GM12878 (cell line): ENCODE measurements around the gene UNCX. TPM values are rescaled to one million over a fixed set of nuclear protein-coding genes. Genes with fewer than 3 reads are reported as not detected.

Source experiments
- ATAC-seq: fragments of 200-7000 bp; cut with Tn5 transposase; 3 replicates; pipeline ENCODE4 v1.9.1; 2020; ENCODE audit warnings: mild to moderate bottlenecking, moderate library complexity
- BruUV-seq: library from RNA; stranded (reverse); fragments of 400-500 nt; replicated peaks from 2 replicates; lab custom pipeline; 2021; lab: Mats Ljungman, UMichigan
- CTCF ChIA-PET: fragments of 300-600 bp; sonication (Branson Sonifier 250); formaldehyde crosslinking; extraction: SDS; loops from one replicate; lab custom pipeline; 2021; ENCODE audit warnings: inconsistent platforms; lab: Yijun Ruan, JAX
- POLR2A ChIA-PET: fragments of 350-600 bp; formaldehyde crosslinking; extraction: SDS; loops from one replicate; lab custom pipeline; 2021; ENCODE audit warnings: inconsistent platforms; lab: Charles Lee
- RAD21 ChIA-PET: fragments of 300-600 bp; sonication (Branson Sonifier 250); formaldehyde crosslinking; loops from one replicate; lab custom pipeline; 2023; ENCODE audit warnings: antibody characterized with exemption; ENCODE audit not compliant: unreplicated experiment; lab: Charles Lee
- SMC1A ChIA-PET: fragments of 300-600 bp; sonication (Branson Sonifier 250); formaldehyde crosslinking; loops from one replicate; lab custom pipeline; 2023; ENCODE audit not compliant: unreplicated experiment, uncharacterized antibody; lab: Charles Lee
- DNase-seq: peaks from one replicate; pipeline ENCODE4 v3.0.0-alpha.2; 2011; ENCODE audit warnings: low read depth, low spot score
- FAIRE-seq: peaks from 3 replicates; lab custom pipeline; 2011; peaks lifted over from hg19 to GRCh38; lab: Jason Lieb, UNC
- H2AFZ ChIP-seq: 2 replicates; pipeline ENCODE4 v1.6.0; 2011; ENCODE audit warnings: low read depth, low read length, control low read depth; ENCODE audit not compliant: control insufficient read depth
- H3K27ac ChIP-seq: 2 replicates; pipeline ENCODE4 v1.5.1; 2011; ENCODE audit warnings: control low read depth; ENCODE audit not compliant: control insufficient read depth, insufficient read depth
- H3K27me3 ChIP-seq, 2 experiments: replicated peaks in 1 of 2; 2 replicates each; pipeline versions ENCODE4 v1.6.0 to v1.6.1; 2011; ENCODE audit warnings: low read length in 1 of 2; ENCODE audit not compliant: control insufficient read depth in 2 of 2, insufficient read depth in 2 of 2
- H3K36me3 ChIP-seq, 2 experiments: 2 replicates each; pipeline ENCODE4 v1.5.1; 2011; ENCODE audit warnings: low read length in 1 of 2; ENCODE audit not compliant: control insufficient read depth in 2 of 2, insufficient read depth in 2 of 2
- H3K4me1 ChIP-seq: 2 replicates; pipeline ENCODE4 v1.6.1; 2011; ENCODE audit warnings: mild to moderate bottlenecking, low read length, moderate library complexity, mixed read lengths; ENCODE audit not compliant: control insufficient read depth, insufficient read depth
- H3K4me2 ChIP-seq: 2 replicates; pipeline ENCODE4 v1.6.0; 2011; ENCODE audit warnings: control low read depth; ENCODE audit not compliant: control insufficient read depth, insufficient read depth
- H3K4me3 ChIP-seq: fragments of 200-600 bp; sonication (generic); 2 replicates; pipeline ENCODE4 v1.5.1; 2016
- H3K79me2 ChIP-seq: 2 replicates; pipeline ENCODE4 v1.6.0; 2011; ENCODE audit warnings: low read length; ENCODE audit not compliant: control insufficient read depth, insufficient read depth
- H3K9ac ChIP-seq: 2 replicates; pipeline ENCODE4 v1.8.0; 2011; ENCODE audit warnings: low read length, control low read depth, mixed read lengths; ENCODE audit not compliant: control insufficient read depth, insufficient read depth
- H3K9me3 ChIP-seq: replicated peaks from 3 replicates; pipeline ENCODE4 v1.5.1; 2011; ENCODE audit warnings: mild to moderate bottlenecking, low read length; ENCODE audit not compliant: control insufficient read depth, insufficient read depth
- H4K20me1 ChIP-seq: 2 replicates; pipeline ENCODE4 v1.6.0; 2011; ENCODE audit not compliant: control insufficient read depth, insufficient read depth
- BACH1 ChIP-seq: fragments of 450-650 bp; IDR thresholded peaks from 2 replicates; pipeline ENCODE4 v1.6.1; 2017; ENCODE audit warnings: mild to moderate bottlenecking, borderline replicate concordance
- NRF1 ChIP-seq: conservative IDR thresholded peaks from 2 replicates; pipeline ENCODE4 v1.6.1; 2011; ENCODE audit warnings: mild to moderate bottlenecking, low read depth, low read length, improper control_type of control experiment
- POLR2AphosphoS2 ChIP-seq: IDR thresholded peaks from 2 replicates; pipeline ENCODE4 v1.6.1; 2011; ENCODE audit warnings: low read depth, mild to moderate bottlenecking, low read length, improper control_type of control experiment, moderate library complexity
- POLR2AphosphoS5 ChIP-seq: IDR thresholded peaks from 2 replicates; pipeline ENCODE4 v1.6.1; 2011; ENCODE audit warnings: mild to moderate bottlenecking, low read length, inconsistent platforms
- WGBS: methylation state at CpG from one replicate; pipeline ENCODE4 v1.1.6; 2016; ENCODE audit warnings: low lambda C conversion rate; ENCODE audit not compliant: insufficient replicate concordance, insufficient coverage; ENCODE audit errors: missing lambda C conversion rate; 5-methylcytosine and 5-hydroxymethylcytosine counted together
- in situ Hi-C: fragments of 300-500 bp; cut with MboI; formaldehyde crosslinking; loops from 9 replicates; pipeline ENCODE4 v1.14.3; 2018; ENCODE audit warnings: mixed read lengths
- intact Hi-C: fragments of 100-400 bp; cut with micrococcal nuclease; formaldehyde crosslinking; loops from one replicate; pipeline ENCODE4 v1.14.2; 2022; ENCODE audit not compliant: unreplicated experiment
- polyA plus RNA-seq, 11 experiments: library from polyadenylated mRNA; depleted of rRNA in 4 of 11; unstranded in 6 of 11; stranded (reverse) in 5 of 11; fragments of >200 nt; fragmentation: Nextera tagmentation in 4 of 11; fragmentation: Illumina TruSeq in 1 of 11; extraction: Ambion mirVana in 4 of 11; extraction: Trizol in 1 of 11; gene quantifications; 1 replicate in 1 of 11; 2 replicates in 10 of 11; pipeline versions ENCODE4 v1.2.1 to v1.2.3, GENCODE V29; 2011 to 2016; ENCODE audit warnings: inconsistent platforms in 2 of 11, missing spikeins in 2 of 11, low read depth in 1 of 11
- total RNA-seq, 4 experiments: library from RNA; depleted of rRNA in 3 of 4; stranded (reverse); fragments of >200 nt in 3 of 4; fragmentation: Illumina TruSeq in 1 of 4; extraction: Trizol in 1 of 4; gene quantifications; 2 replicates each; pipeline versions ENCODE4 v1.2.1 to v1.2.3, GENCODE V29; 2013 to 2021
- TF ChIP-seq, protein P1 (sequence below): fragments of 450-650 bp; IDR thresholded peaks from 2 replicates; pipeline ENCODE4 v1.6.1; 2017; ENCODE audit warnings: antibody characterized with exemption, mild to moderate bottlenecking, moderate library complexity

Gene UNCX
- total and polyA plus RNA-seq, 10 of the 15 experiments (the other 5 are each of a cell fraction or from before 2014, with no cell fraction given) = not detected

DNA sequence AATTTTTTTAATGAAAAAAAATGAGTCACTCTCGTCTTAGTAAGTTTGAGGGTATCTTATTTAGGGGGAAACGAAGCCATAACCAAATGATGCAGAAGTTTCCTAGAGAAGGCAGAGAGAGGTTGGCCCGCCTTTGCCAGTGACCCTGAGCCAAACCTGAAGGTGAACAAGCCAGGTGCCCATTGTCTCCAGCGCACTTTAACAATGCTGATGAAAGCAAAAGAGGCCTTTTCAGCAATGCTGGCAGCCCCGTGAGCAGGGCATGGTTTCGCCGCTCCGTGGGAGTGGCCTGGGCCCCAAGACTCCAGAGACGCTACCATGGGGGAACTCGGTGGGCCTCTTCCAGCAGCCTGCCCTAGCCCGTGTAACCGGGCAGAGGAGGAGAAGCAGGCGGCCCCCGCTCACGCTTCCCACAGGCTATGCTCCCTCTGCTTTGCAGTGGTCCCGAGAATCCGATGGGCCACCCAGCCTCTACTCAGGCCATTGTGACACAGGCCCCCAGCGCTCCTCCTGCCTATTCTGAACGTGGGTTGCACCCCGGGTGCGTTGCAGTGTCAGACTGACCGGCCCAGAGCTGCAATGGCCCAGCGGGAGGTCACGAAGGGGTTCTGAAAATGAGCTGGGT is 14.0 kb upstream of the UNCX start:
- intact Hi-C loops (no loop called here), in situ Hi-C loops (no loop called here)
- Histone ChIP-seq H3K9me3 (no peaks in the 10 kb centered on the region), H2AFZ (no peak overlapping the region), H3K4me3 (no peak overlapping the region), H3K4me2 (no peak overlapping the region), H4K20me1 (no peaks in the 10 kb centered on the region), H3K27me3 (no peaks in the 10 kb centered on the region; a peak in 2 of 4 replicates), H3K27ac (no peak overlapping the region), H3K4me1 (no peaks in the 10 kb centered on the region), H3K79me2 (no peaks in the 10 kb centered on the region), H3K9ac (no peak overlapping the region), H3K36me3 (no peaks in the 10 kb centered on the region)
- SMC1A ChIA-PET = no interaction called here
- no peak for ATAC-seq
- BruUV-seq = no TSS peak
- CTCF ChIA-PET = interaction anchor here (1.1 kb wide), 1 partner anchor 215 kb away, joined by 3 read pairs; no protein-coding TSS in a partner anchor
- TF ChIP-seq BACH1 = no peak
- no peak for TF ChIP-seq POLR2AphosphoS2
- TF ChIP-seq, protein P1, sequence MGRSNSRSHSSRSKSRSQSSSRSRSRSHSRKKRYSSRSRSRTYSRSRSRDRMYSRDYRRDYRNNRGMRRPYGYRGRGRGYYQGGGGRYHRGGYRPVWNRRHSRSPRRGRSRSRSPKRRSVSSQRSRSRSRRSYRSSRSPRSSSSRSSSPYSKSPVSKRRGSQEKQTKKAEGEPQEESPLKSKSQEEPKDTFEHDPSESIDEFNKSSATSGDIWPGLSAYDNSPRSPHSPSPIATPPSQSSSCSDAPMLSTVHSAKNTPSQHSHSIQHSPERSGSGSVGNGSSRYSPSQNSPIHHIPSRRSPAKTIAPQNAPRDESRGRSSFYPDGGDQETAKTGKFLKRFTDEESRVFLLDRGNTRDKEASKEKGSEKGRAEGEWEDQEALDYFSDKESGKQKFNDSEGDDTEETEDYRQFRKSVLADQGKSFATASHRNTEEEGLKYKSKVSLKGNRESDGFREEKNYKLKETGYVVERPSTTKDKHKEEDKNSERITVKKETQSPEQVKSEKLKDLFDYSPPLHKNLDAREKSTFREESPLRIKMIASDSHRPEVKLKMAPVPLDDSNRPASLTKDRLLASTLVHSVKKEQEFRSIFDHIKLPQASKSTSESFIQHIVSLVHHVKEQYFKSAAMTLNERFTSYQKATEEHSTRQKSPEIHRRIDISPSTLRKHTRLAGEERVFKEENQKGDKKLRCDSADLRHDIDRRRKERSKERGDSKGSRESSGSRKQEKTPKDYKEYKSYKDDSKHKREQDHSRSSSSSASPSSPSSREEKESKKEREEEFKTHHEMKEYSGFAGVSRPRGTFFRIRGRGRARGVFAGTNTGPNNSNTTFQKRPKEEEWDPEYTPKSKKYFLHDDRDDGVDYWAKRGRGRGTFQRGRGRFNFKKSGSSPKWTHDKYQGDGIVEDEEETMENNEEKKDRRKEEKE = no peak
- TF ChIP-seq POLR2AphosphoS5 = no peak
- TF ChIP-seq NRF1 = no peak
- WGBS = 27% methylated on average over 24 of the region's 24 CpGs
- FAIRE-seq = no peak
- RAD21 ChIA-PET = no interaction called here
- no peak for DNase-seq
- POLR2A ChIA-PET = no interaction called here
